HepG2 (cell line): ENCODE data around the gene BLMH. TPM values are rescaled to one million over a fixed set of nuclear protein-coding genes. Genes with fewer than 3 reads are reported as not detected.

Source experiments
- CAMTA2 ChIP-seq: sonication (generic); formaldehyde crosslinking; IDR thresholded peaks from 2 replicates; pipeline ENCODE4 v1.4.0; 2020; ENCODE audit warnings: mild to moderate bottlenecking, missing genetic modification reagents, borderline replicate concordance
- CBX1 ChIP-seq: IDR thresholded peaks from one replicate; pipeline ENCODE4 v1.6.1; 2016; ENCODE audit warnings: antibody characterized with exemption, low read depth
- CREB1 ChIP-seq, 2 experiments: fragments of 450-650 bp in 1 of 2; IDR thresholded peaks; 2 replicates each; pipeline ENCODE4 v1.6.1; 2016 to 2017; ENCODE audit warnings: control low read depth in 1 of 2, mild to moderate bottlenecking in 1 of 2, missing compliant biosample characterization in 1 of 2, missing genetic modification characterization in 1 of 2
- DNMT1 ChIP-seq: sonication (generic); formaldehyde crosslinking; IDR thresholded peaks from 2 replicates; pipeline ENCODE4 v1.5.1; 2020; ENCODE audit warnings: mild to moderate bottlenecking, missing genetic modification reagents
- ERF ChIP-seq: IDR thresholded peaks from 2 replicates; pipeline ENCODE4 v1.6.1; 2018; ENCODE audit warnings: missing biosample characterization, missing genetic modification reagents
- HNF4A ChIP-seq: sonication (generic); formaldehyde crosslinking; IDR thresholded peaks from 2 replicates; pipeline ENCODE4 v1.4.0; 2020; ENCODE audit warnings: missing genetic modification reagents
- LCORL ChIP-seq, 2 experiments: fragments of 450-650 bp in 1 of 2; sonication (generic) in 1 of 2; formaldehyde crosslinking in 1 of 2; IDR thresholded peaks; 2 replicates each; pipeline versions ENCODE4 v1.5.0 to v1.6.1; 2017 to 2020; ENCODE audit warnings: antibody characterized with exemption in 1 of 2, missing genetic modification reagents in 1 of 2
- MED8 ChIP-seq: sonication (generic); formaldehyde crosslinking; IDR thresholded peaks from 2 replicates; pipeline ENCODE4 v1.8.1; 2023; ENCODE audit warnings: mild to moderate bottlenecking, missing genetic modification reagents; ENCODE audit not compliant: insufficient replicate concordance
- MLX ChIP-seq: IDR thresholded peaks from 2 replicates; pipeline ENCODE4 v1.6.1; 2016
- MTA3 ChIP-seq: sonication (generic); formaldehyde crosslinking; IDR thresholded peaks from 2 replicates; pipeline ENCODE4 v1.4.0; 2020; ENCODE audit warnings: missing genetic modification reagents
- MXI1 ChIP-seq: IDR thresholded peaks from 3 replicates; pipeline ENCODE4 v1.6.1; 2012; ENCODE audit warnings: low read depth, low read length, inconsistent platforms, borderline replicate concordance
- RBAK ChIP-seq: sonication (generic); formaldehyde crosslinking; IDR thresholded peaks from 2 replicates; pipeline ENCODE4 v1.5.1; 2020; ENCODE audit warnings: mild to moderate bottlenecking, missing genetic modification reagents
- RFXANK ChIP-seq: IDR thresholded peaks from 2 replicates; pipeline ENCODE4 v1.6.1; 2016
- SMAD3 ChIP-seq: sonication (generic); formaldehyde crosslinking; IDR thresholded peaks from 2 replicates; pipeline ENCODE4 v1.4.0; 2020; ENCODE audit warnings: missing genetic modification reagents
- ZFP37 ChIP-seq: sonication (generic); formaldehyde crosslinking; IDR thresholded peaks from 2 replicates; pipeline ENCODE4 v1.4.0; 2020; ENCODE audit warnings: missing genetic modification reagents, borderline replicate concordance
- ZNF468 ChIP-seq: sonication (generic); formaldehyde crosslinking; IDR thresholded peaks from 2 replicates; pipeline ENCODE4 v1.8.0; 2022; ENCODE audit warnings: mild to moderate bottlenecking, moderate library complexity, missing genetic modification reagents
- ZNF512B ChIP-seq: sonication (generic); formaldehyde crosslinking; IDR thresholded peaks from 2 replicates; pipeline ENCODE4 v1.5.1; 2020; ENCODE audit warnings: missing genetic modification reagents, mild to moderate bottlenecking, borderline replicate concordance
- ZNF589 ChIP-seq: sonication (generic); formaldehyde crosslinking; conservative IDR thresholded peaks from 2 replicates; pipeline ENCODE4 v1.8.0; 2022; ENCODE audit warnings: mild to moderate bottlenecking, moderate library complexity, missing genetic modification reagents
- polyA plus RNA-seq, 8 experiments: library from polyadenylated mRNA; depleted of rRNA in 3 of 8; stranded (reverse) in 7 of 8; unstranded in 1 of 8; fragments of >200 nt; fragmentation: Illumina TruSeq in 4 of 8; extraction: Trizol in 4 of 8; gene quantifications; 2 replicates each; pipeline versions ENCODE4 v1.2.1 to v1.2.3, GENCODE V29; 2011 to 2016; ENCODE audit warnings: low read depth in 4 of 8, missing spikeins in 1 of 8, mixed read lengths in 1 of 8; ENCODE audit not compliant: insufficient read depth in 1 of 8
- total RNA-seq, 5 experiments: library from RNA; depleted of rRNA; stranded (reverse); fragments of >200 nt; fragmentation: Illumina TruSeq; extraction: Trizol; gene quantifications; 2 replicates each; pipeline ENCODE4 v1.2.3, GENCODE V29; 2016; ENCODE audit warnings: low read depth in 1 of 5
- TF ChIP-seq, protein P1 (sequence below): fragments of 450-650 bp; IDR thresholded peaks from 2 replicates; pipeline ENCODE4 v1.6.1; 2017; ENCODE audit warnings: mild to moderate bottlenecking
- TF ChIP-seq, protein P2 (sequence below): IDR thresholded peaks from 2 replicates; pipeline ENCODE4 v1.6.1; 2018; ENCODE audit warnings: missing genetic modification reagents
- TF ChIP-seq, protein P3 (sequence below): sonication (generic); formaldehyde crosslinking; IDR thresholded peaks from 2 replicates; pipeline ENCODE4 v1.4.0; 2020; ENCODE audit warnings: missing genetic modification reagents

BLMH gene
- total and polyA plus RNA-seq, 2 of the 13 experiments (the other 11 are each of a cell fraction or from before 2014, with no cell fraction given): 12.1 to 41.0 TPM

DNA sequence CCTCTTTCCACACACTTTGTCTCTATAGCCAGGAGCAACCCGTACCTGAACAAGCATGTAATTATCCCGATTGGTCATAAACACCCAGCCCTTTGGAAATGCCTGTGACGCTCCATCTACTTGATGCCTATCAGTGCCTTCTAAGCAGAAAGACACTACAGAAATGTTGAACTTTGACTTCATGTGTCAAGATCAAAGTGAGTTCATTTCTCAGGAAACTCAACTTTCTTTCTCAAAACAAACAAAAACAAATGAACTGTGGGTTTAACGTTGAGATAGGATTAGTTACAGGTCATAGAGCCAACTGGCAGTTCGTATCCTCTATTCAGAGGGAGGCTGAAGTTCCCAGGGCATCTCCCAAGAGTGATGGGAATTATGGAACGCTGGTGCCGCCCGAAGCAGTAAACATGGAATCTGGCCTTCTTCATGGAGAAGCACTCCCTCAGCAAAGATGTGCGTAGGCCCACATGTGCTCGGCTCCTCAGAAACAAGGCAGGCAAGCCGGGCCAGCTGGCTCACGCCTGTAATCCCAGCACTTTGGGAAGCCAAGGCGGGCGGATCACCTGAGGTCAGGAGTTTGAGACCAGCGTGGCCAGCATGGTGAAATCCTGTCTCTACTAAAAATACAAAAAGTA is 65.7 kb downstream of the BLMH start (continued):
- TF ChIP-seq, protein P1, sequence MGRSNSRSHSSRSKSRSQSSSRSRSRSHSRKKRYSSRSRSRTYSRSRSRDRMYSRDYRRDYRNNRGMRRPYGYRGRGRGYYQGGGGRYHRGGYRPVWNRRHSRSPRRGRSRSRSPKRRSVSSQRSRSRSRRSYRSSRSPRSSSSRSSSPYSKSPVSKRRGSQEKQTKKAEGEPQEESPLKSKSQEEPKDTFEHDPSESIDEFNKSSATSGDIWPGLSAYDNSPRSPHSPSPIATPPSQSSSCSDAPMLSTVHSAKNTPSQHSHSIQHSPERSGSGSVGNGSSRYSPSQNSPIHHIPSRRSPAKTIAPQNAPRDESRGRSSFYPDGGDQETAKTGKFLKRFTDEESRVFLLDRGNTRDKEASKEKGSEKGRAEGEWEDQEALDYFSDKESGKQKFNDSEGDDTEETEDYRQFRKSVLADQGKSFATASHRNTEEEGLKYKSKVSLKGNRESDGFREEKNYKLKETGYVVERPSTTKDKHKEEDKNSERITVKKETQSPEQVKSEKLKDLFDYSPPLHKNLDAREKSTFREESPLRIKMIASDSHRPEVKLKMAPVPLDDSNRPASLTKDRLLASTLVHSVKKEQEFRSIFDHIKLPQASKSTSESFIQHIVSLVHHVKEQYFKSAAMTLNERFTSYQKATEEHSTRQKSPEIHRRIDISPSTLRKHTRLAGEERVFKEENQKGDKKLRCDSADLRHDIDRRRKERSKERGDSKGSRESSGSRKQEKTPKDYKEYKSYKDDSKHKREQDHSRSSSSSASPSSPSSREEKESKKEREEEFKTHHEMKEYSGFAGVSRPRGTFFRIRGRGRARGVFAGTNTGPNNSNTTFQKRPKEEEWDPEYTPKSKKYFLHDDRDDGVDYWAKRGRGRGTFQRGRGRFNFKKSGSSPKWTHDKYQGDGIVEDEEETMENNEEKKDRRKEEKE: no peak
- TF ChIP-seq ZFP37: no peak
- TF ChIP-seq CREB1 (IDR thresholded peaks at IDR 0.05): peak; percentile 74
- TF ChIP-seq CREB1 (CRISPR knock-in tag; IDR thresholded peaks at IDR 0.05): peak; percentile 84
- TF ChIP-seq MED8: no peak
- no peak; the same call in 2 of the 3 replicates for TF ChIP-seq MXI1
- no peak for TF ChIP-seq RBAK (CRISPR knock-in tag)
- TF ChIP-seq HNF4A (CRISPR knock-in tag): peak; percentile 91
- TF ChIP-seq, protein P2, sequence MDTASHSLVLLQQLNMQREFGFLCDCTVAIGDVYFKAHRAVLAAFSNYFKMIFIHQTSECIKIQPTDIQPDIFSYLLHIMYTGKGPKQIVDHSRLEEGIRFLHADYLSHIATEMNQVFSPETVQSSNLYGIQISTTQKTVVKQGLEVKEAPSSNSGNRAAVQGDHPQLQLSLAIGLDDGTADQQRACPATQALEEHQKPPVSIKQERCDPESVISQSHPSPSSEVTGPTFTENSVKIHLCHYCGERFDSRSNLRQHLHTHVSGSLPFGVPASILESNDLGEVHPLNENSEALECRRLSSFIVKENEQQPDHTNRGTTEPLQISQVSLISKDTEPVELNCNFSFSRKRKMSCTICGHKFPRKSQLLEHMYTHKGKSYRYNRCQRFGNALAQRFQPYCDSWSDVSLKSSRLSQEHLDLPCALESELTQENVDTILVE (CRISPR knock-in tag): peak; percentile 22; the same call in 1 of the 2 replicates
- no peak for TF ChIP-seq MLX
- TF ChIP-seq RFXANK (CRISPR knock-in tag): no peak
- TF ChIP-seq, protein P3, sequence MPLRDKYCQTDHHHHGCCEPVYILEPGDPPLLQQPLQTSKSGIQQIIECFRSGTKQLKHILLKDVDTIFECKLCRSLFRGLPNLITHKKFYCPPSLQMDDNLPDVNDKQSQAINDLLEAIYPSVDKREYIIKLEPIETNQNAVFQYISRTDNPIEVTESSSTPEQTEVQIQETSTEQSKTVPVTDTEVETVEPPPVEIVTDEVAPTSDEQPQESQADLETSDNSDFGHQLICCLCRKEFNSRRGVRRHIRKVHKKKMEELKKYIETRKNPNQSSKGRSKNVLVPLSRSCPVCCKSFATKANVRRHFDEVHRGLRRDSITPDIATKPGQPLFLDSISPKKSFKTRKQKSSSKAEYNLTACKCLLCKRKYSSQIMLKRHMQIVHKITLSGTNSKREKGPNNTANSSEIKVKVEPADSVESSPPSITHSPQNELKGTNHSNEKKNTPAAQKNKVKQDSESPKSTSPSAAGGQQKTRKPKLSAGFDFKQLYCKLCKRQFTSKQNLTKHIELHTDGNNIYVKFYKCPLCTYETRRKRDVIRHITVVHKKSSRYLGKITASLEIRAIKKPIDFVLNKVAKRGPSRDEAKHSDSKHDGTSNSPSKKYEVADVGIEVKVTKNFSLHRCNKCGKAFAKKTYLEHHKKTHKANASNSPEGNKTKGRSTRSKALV (CRISPR knock-in tag): no peak
- TF ChIP-seq ZNF589: no peak
- no peak for TF ChIP-seq DNMT1 (CRISPR knock-in tag)
- 0 out of 2 replicates have a peak, but pooled peaks have one; percentile 86 for TF ChIP-seq ZNF512B (CRISPR knock-in tag)
- no peak for TF ChIP-seq CAMTA2 (CRISPR knock-in tag)
- no peak for TF ChIP-seq SMAD3 (CRISPR knock-in tag)
- TF ChIP-seq MTA3 (CRISPR knock-in tag): no peak
- TF ChIP-seq CBX1: no peak
- no peak for TF ChIP-seq LCORL (IDR thresholded peaks at IDR 0.05)
- peak; percentile 32; the same call in 1 of the 2 replicates for TF ChIP-seq LCORL (CRISPR knock-in tag; IDR thresholded peaks at IDR 0.05)
- TF ChIP-seq ERF (CRISPR knock-in tag): peak; percentile 25; the same call in 1 of the 2 replicates
- TF ChIP-seq ZNF468 (CRISPR knock-in tag): no peak
